ENCODE results near the gene WRAP73. TPM values are rescaled to one million over a fixed set of nuclear protein-coding genes. Genes with fewer than 3 reads are reported as not detected.

WRAP73 gene
- total RNA-seq, 2 donors from 2014 or later = 6.8 to 11.4 TPM

DNA sequence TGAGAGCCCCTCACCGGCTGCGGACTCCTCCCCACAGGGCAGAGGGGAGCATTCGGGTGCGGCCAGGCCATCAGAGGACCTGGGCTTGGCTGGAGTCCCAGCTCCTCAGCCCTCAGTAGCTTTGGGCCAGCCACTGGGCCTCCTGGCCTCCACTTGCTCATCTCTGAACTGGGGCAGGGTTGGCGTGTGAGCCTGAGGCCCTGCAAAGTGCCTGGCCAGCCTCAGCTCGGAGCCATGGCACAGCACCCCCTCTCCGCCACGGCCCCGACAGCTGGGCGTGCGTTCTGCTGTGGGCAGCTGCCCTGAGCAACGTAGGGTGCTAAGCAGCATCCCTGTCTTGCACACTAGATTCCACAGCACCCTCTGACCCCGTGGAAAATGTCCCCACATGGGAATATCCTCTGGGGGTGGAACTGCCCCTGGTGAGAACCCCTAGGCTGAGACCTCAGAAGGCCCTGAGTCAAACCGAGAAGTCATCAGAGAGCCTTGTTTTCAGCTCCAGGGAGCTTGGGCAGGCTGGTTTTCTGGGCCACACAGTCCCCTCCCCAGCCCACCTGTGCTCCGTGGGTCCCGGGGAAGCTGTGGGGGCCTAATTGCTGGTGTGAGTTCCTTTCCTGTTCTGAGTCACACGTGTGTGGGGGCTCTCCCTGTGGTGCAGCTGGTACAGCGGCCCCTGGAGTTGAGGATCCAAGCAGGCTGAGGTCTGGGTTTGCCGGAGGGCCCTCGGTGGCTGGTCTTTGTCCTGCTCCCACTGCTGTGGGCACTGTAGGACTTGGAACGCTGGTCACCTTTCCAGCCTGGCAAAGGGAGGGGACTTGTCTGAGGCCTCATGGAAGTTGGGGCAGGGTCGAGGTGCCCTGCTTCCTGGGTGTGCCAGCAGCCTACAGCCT is 26.9 kb upstream of the WRAP73 start:
- Histone ChIP-seq H3K4me3 (no peak overlapping the region), H3K27ac (no peak overlapping the region), H3K4me1 (no peaks in the 10 kb centered on the region), H3K9me3 (no peaks in the 10 kb centered on the region), H3K36me3 (no peaks in the 10 kb centered on the region), H3K27me3 (no peaks in the 10 kb centered on the region)
- TF ChIP-seq, protein P1, sequence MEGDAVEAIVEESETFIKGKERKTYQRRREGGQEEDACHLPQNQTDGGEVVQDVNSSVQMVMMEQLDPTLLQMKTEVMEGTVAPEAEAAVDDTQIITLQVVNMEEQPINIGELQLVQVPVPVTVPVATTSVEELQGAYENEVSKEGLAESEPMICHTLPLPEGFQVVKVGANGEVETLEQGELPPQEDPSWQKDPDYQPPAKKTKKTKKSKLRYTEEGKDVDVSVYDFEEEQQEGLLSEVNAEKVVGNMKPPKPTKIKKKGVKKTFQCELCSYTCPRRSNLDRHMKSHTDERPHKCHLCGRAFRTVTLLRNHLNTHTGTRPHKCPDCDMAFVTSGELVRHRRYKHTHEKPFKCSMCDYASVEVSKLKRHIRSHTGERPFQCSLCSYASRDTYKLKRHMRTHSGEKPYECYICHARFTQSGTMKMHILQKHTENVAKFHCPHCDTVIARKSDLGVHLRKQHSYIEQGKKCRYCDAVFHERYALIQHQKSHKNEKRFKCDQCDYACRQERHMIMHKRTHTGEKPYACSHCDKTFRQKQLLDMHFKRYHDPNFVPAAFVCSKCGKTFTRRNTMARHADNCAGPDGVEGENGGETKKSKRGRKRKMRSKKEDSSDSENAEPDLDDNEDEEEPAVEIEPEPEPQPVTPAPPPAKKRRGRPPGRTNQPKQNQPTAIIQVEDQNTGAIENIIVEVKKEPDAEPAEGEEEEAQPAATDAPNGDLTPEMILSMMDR (IDR thresholded peaks at IDR 0.05) = no peak
- no peak for DNase-seq (ENCODE audit: low spot score)

GRCh38 chr1:3675436-3675835 is 25.5 kb upstream of the WRAP73 start:
- no peak overlapping the region for H3K27ac ChIP-seq
- TF ChIP-seq, protein P1 (IDR thresholded peaks at IDR 0.05) = no peak
- no peaks in the 10 kb centered on the region for H3K27me3 ChIP-seq
- no peaks in the 10 kb centered on the region for H3K36me3 ChIP-seq
- no peaks in the 10 kb centered on the region for H3K9me3 ChIP-seq
- no peaks in the 10 kb centered on the region for H3K4me1 ChIP-seq
- no peak overlapping the region for H3K4me3 ChIP-seq
- DNase-seq (ENCODE audit: low spot score) = no peak

DNA sequence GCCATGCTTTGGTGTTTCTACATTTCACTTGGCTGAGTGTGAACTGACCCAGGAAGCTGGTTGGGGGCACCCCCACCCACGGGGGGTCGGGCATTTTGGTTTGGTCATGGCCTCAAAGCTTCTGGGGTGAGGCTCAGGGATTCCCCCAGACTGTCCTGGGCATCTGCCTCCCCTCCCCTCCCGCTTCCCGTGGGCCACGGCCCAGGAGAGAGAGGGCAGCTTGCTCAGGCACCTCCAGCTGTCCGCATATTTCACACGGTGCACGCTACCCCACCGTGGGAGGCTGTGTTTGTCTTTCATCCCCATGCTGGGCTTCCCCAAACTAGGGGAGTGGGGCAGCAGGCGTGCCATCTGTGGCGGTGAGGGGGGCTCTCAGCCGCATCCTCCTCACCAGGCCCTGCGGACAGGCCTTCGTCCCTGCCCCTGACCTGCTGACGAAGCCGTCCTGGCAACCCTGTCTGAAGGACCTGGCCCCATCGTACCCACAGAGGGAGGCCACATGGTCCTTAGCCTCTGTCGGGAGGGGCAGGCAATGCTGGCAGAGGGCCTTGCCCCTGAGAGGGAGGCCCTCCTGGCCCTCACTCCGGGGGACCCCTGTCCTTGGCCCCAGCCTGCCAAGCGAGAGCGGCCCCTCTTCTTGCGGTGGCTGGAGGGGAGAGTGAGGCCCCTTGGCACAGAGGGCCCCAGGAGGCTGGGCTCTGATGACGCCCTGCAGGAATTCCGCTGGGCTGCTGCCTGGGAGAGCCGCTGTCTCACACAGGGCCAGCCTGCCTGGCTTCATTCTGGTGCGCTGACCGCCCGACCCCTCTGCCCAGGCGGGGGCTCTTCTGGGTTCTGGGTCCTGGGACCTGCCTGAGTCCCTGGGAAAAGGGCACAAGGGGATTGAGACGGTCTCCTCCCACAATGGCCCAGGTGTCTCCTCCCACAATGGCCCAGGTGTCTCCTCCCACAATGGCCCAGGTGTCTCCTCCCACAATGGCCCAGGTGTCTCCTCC is 24.5 kb upstream of the WRAP73 start:
- Histone ChIP-seq H3K27me3 (no peaks in the 10 kb centered on the region), H3K4me1 (no peaks in the 10 kb centered on the region), H3K4me3 (no peak overlapping the region), H3K36me3 (no peaks in the 10 kb centered on the region), H3K9me3 (no peaks in the 10 kb centered on the region), H3K27ac (no peak overlapping the region)
- TF ChIP-seq, protein P1 (IDR thresholded peaks at IDR 0.05) = no peak
- no peak for DNase-seq (ENCODE audit: low spot score)

- Histone ChIP-seq H3K9me3 (no peaks in the 10 kb centered on the region), H3K4me3 (no peak overlapping the region), H3K27me3 (no peaks in the 10 kb centered on the region), H3K36me3 (no peaks in the 10 kb centered on the region), H3K27ac (no peak overlapping the region), H3K4me1 (peaks cover 0 to 8% of the 10 kb centered on the region in 2 donors)
- no peak for DNase-seq (ENCODE audit: low spot score)
- TF ChIP-seq, protein P1 (IDR thresholded peaks at IDR 0.05) = no peak
These were observed 23.6 kb upstream of the WRAP73 start for GRCh38 chr1:3673381-3674099.

- H3K27ac ChIP-seq = no peak overlapping the region
- DNase-seq (ENCODE audit: low spot score) = no peak
- H3K4me1 ChIP-seq = peaks cover 0 to 9% of the 10 kb centered on the region in 2 donors
- no peaks in the 10 kb centered on the region for H3K36me3 ChIP-seq
- no peak overlapping the region for H3K4me3 ChIP-seq
- H3K9me3 ChIP-seq = no peaks in the 10 kb centered on the region
- TF ChIP-seq, protein P1 (IDR thresholded peaks at IDR 0.05) = no peak
- no peaks in the 10 kb centered on the region for H3K27me3 ChIP-seq
These were observed 23.1 kb upstream of the WRAP73 start for GRCh38 chr1:3672971-3673361.
